ENCODE data around the gene SLC9A2.

DNA sequence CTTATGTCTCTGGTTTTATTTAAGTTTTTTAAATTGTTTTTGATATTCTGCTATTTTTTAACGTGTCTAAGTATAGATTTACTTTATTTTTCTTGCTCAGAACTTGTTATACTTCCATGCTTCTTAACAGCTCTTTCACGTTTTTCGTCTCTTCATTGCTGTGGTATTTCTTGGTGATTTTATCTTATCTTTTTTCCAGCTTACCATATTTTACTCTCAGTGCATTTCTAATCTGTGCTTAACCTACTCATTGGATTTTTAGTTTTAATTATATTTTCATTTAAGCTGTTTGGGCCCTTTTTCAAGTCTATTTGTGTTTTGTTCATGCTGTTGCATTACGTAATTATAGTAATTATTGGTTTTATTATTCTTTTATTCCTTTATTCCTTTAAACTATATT is 11.1 kb downstream of the SLC9A2 start:
- TF ChIP-seq CTCF (conservative IDR thresholded peaks at IDR 0.05 in 1 of 2, IDR thresholded peaks at IDR 0.05 in 1 of 2; ENCODE audit: extremely low read depth in 1 of 2, insufficient read depth in 1 of 2, low read depth in 1 of 2, low read length in 2 of 2) (no peak), EZH2 (IDR thresholded peaks at IDR 0.05; ENCODE audit: borderline replicate concordance, low read length) (no peak)

Data from mammary epithelial cell (primary cell).